K562 (cell line): ENCODE data around the gene PDE2A. TPM values are rescaled to one million over a fixed set of nuclear protein-coding genes. Genes with fewer than 3 reads are reported as not detected.

Experiments
- ARID1B ChIP-seq: fragments of 450-650 bp; IDR thresholded peaks from 2 replicates; pipeline ENCODE4 v1.6.1; 2016; ENCODE audit warnings: antibody characterized with exemption, mild to moderate bottlenecking, inconsistent platforms
- FOSL1 ChIP-seq: fragments of 200-800 bp; sonication (Bioruptor generic); conservative IDR thresholded peaks from 2 replicates; pipeline ENCODE4 v1.6.1; 2016; ENCODE audit warnings: missing genetic modification characterization, missing compliant biosample characterization
- GATA2 ChIP-seq: sonication (generic); formaldehyde crosslinking; IDR thresholded peaks from 2 replicates; pipeline ENCODE4 v1.4.0; 2020; ENCODE audit warnings: mild to moderate bottlenecking, missing genetic modification reagents
- MLX ChIP-seq, 2 experiments: fragments of 450-650 bp in 1 of 2; sonication (generic) in 1 of 2; formaldehyde crosslinking; conservative IDR thresholded peaks; 2 replicates each; pipeline versions ENCODE4 v1.4.0 to v1.8.1; 2020 to 2022; ENCODE audit warnings: mild to moderate bottlenecking in 1 of 2, missing genetic modification reagents in 1 of 2
- NFIC ChIP-seq: fragments of 450-650 bp; IDR thresholded peaks from 2 replicates; pipeline ENCODE4 v1.6.1; 2017; ENCODE audit warnings: mild to moderate bottlenecking, inconsistent platforms
- NFYB ChIP-seq: IDR thresholded peaks from 2 replicates; pipeline ENCODE4 v1.6.1; 2011; ENCODE audit warnings: mild to moderate bottlenecking, moderate library complexity; ENCODE audit not compliant: insufficient read length; ENCODE audit errors: extremely low read depth
- PREB ChIP-seq: sonication (generic); formaldehyde crosslinking; IDR thresholded peaks from 2 replicates; pipeline ENCODE4 v1.8.1; 2023; ENCODE audit warnings: mild to moderate bottlenecking, missing genetic modification reagents
- RFX5 ChIP-seq: IDR thresholded peaks from 2 replicates; pipeline ENCODE4 v1.6.1; 2011; ENCODE audit warnings: low read depth, mild to moderate bottlenecking, improper control_type of control experiment, low read length
- SMARCE1 ChIP-seq: fragments of 450-650 bp; IDR thresholded peaks from 2 replicates; pipeline ENCODE4 v1.7.1; 2016; ENCODE audit warnings: mild to moderate bottlenecking
- SP2 ChIP-seq: IDR thresholded peaks from 2 replicates; pipeline ENCODE4 v1.6.1; 2011; ENCODE audit warnings: mild to moderate bottlenecking, low read depth, low read length, moderate library complexity; ENCODE audit not compliant: poor library complexity, severe bottlenecking; ENCODE audit errors: extremely low read depth
- THRAP3 ChIP-seq: fragments of 450-650 bp; IDR thresholded peaks from 2 replicates; pipeline ENCODE4 v1.6.1; 2016; ENCODE audit warnings: mild to moderate bottlenecking, inconsistent platforms, borderline replicate concordance
- ZNF143 ChIP-seq: sonication (generic); formaldehyde crosslinking; IDR thresholded peaks from 2 replicates; pipeline ENCODE4 v1.9.0; 2022; ENCODE audit warnings: mild to moderate bottlenecking, missing genetic modification reagents
- ZNF217 ChIP-seq: sonication (generic); formaldehyde crosslinking; IDR thresholded peaks from 2 replicates; pipeline ENCODE4 v1.8.0; 2022; ENCODE audit warnings: mild to moderate bottlenecking, missing genetic modification reagents
- ZNF263 ChIP-seq: sonication (generic); formaldehyde crosslinking; IDR thresholded peaks from 2 replicates; pipeline ENCODE4 v1.8.0; 2022; ENCODE audit warnings: mild to moderate bottlenecking, missing genetic modification reagents, borderline replicate concordance
- ZNF668 ChIP-seq: fragments of 250-450 bp; sonication (Bioruptor Pico); IDR thresholded peaks from 2 replicates; pipeline ENCODE4 v1.8.0; 2022; ENCODE audit warnings: mild to moderate bottlenecking, inconsistent platforms
- polyA plus RNA-seq, 8 experiments: library from polyadenylated mRNA; depleted of rRNA in 4 of 8; stranded (reverse) in 5 of 8; unstranded in 3 of 8; fragments of >200 nt; fragmentation: Nextera tagmentation in 2 of 8; fragmentation: Illumina TruSeq in 1 of 8; extraction: Ambion mirVana in 2 of 8; extraction: Trizol in 1 of 8; gene quantifications; 2 replicates each; pipeline versions ENCODE4 v1.2.1 to v1.2.3, GENCODE V29; 2011 to 2014; ENCODE audit warnings: inconsistent platforms in 1 of 8, missing spikeins in 1 of 8
- total RNA-seq, 7 experiments: library from RNA; depleted of rRNA in 6 of 7; stranded (reverse); fragments of >200 nt in 6 of 7; fragmentation: Illumina TruSeq in 2 of 7; extraction: Trizol in 2 of 7; gene quantifications; 2 replicates each; pipeline versions ENCODE4 v1.2.1 to v1.2.3, GENCODE V29; 2011 to 2021; ENCODE audit warnings: low replicate concordance in 1 of 7
- TF ChIP-seq, protein P1 (sequence below), 2 experiments: fragments of 450-650 bp; IDR thresholded peaks; 2 replicates each; pipeline ENCODE4 v1.6.1; 2016; ENCODE audit warnings: mild to moderate bottlenecking in 2 of 2, borderline replicate concordance in 1 of 2, low read depth in 1 of 2, moderate library complexity in 1 of 2
- TF ChIP-seq, protein P2 (sequence below): sonication (generic); formaldehyde crosslinking; IDR thresholded peaks from 2 replicates; pipeline ENCODE4 v1.9.0; 2022; ENCODE audit warnings: mild to moderate bottlenecking, missing genetic modification reagents

The PDE2A gene
- total and polyA plus RNA-seq, 9 of the 15 experiments (the other 6 are each of a cell fraction or from before 2014, with no cell fraction given) = 0.07 to 15.2 (median 1.6) TPM; not detected in 1

- no peak for TF ChIP-seq PREB
- TF ChIP-seq, protein P1, sequence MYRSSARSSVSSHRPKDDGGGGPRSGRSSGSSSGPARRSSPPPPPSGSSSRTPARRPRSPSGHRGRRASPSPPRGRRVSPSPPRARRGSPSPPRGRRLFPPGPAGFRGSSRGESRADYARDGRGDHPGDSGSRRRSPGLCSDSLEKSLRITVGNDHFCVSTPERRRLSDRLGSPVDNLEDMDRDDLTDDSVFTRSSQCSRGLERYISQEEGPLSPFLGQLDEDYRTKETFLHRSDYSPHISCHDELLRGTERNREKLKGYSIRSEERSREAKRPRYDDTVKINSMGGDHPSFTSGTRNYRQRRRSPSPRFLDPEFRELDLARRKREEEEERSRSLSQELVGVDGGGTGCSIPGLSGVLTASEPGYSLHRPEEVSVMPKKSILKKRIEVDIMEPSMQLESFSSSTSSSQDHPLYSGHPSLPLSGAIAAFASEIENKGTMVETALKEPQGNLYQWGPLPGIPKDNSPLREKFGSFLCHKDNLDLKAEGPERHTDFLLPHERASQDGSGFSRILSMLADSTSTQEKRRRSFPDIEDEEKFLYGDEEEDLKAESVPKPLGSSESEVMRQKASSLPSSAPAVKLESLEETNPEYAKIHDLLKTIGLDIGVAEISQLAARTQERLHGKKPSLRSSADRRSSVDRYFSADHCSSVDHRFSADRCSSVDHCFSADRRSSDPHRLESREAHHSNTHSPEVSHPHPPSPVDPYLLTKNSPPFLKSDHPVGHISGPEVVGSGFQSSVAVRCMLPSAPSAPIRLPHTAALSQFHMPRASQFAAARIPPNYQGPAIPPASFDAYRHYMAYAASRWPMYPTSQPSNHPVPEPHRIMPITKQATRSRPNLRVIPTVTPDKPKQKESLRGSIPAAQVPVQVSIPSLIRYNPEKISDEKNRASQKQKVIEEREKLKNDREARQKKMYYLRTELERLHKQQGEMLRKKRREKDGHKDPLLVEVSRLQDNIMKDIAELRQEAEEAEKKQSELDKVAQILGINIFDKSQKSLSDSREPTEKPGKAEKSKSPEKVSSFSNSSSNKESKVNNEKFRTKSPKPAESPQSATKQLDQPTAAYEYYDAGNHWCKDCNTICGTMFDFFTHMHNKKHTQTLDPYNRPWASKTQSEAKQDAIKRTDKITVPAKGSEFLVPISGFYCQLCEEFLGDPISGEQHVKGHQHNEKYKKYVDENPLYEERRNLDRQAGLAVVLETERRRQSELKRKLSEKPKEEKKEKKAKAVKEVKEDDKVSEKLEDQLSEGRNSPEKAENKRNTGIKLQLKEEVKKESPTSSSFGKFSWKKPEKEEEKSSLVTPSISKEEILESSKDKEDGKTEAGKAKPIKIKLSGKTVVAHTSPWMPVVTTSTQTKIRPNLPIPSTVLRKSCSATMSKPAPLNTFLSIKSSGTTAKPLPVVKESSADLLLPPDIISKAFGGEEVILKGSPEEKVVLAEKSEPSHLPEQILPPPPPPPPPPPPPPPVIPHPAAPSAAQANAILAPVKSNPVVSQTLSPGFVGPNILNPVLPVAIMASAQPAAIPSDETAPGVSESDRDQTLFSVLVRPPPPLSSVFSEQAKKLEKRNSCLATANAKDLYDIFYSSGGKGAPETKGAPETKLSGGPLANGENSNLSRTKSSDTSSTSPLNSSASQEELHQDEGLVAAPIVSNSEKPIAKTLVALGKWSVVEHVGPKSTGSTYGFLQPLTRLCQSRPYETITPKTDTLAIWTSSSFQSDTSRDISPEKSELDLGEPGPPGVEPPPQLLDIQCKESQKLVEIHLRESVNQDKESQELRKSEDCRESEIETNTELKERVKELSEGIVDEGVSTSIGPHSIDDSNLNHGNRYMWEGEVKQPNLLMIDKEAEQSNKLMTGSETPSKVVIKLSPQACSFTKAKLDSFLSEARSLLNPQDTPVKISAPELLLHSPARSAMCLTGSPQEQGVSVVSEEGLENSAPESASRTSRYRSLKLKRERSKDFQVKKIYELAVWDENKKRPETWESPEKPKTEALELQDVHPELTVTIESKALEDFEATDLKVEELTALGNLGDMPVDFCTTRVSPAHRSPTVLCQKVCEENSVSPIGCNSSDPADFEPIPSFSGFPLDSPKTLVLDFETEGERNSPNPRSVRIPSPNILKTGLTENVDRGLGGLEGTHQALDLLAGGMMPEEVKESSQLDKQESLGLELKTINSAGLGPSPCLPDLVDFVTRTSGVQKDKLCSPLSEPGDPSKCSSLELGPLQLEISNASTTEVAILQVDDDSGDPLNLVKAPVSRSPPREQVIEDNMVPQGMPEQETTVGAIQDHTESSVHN (IDR thresholded peaks at IDR 0.05; ENCODE audit: borderline replicate concordance in 1 of 2, low read depth in 1 of 2) = 0 out of 4 replicates have a peak, but pooled peaks of 1 of the 2 experiments have one; percentile 28
- peak; percentile 71; the same call in 1 of the 2 replicates for TF ChIP-seq THRAP3
- no peak for TF ChIP-seq GATA2
- TF ChIP-seq ZNF668 (CRISPR knock-in tag) = no peak
- no peak for TF ChIP-seq SP2
- no peak for TF ChIP-seq ZNF217 (CRISPR knock-in tag)
- TF ChIP-seq SMARCE1 = 0 out of 2 replicates have a peak, but pooled peaks have one; percentile 20
- TF ChIP-seq ARID1B = 0 out of 2 replicates have a peak, but pooled peaks have one; percentile 45
- peak; percentile 67; the same call in 1 of the 2 replicates for TF ChIP-seq ZNF143 (CRISPR knock-in tag)
- TF ChIP-seq ZNF263 = no peak
- no peak for TF ChIP-seq FOSL1
- TF ChIP-seq MLX (CRISPR knock-in tag; conservative IDR thresholded peaks at IDR 0.05) = no peak
- TF ChIP-seq NFIC = peak; percentile 20; the same call in 1 of the 2 replicates
- peak; percentile 100 for TF ChIP-seq RFX5
- TF ChIP-seq NFYB = peak; percentile 84
- TF ChIP-seq, protein P2, sequence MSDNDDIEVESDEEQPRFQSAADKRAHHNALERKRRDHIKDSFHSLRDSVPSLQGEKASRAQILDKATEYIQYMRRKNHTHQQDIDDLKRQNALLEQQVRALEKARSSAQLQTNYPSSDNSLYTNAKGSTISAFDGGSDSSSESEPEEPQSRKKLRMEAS (CRISPR knock-in tag) = no peak
Measured at GRCh38 chr11:72722050-72722748, 48.0 kb upstream of the PDE2A start (continued).
